Prostate gland (tissue), 2 donors: ENCODE results near the gene C9. TPM values are rescaled to one million over a fixed set of nuclear protein-coding genes. Genes with fewer than 3 reads are reported as not detected.

Experiments
- DNase-seq: peaks from one replicate; pipeline ENCODE4 v3.0.0-alpha.2; 2019; ENCODE audit warnings: low spot score
- H3K27ac ChIP-seq, 2 donors: fragments of 200-600 bp; sonication (generic); 2 replicates each; pipeline ENCODE4 v1.5.1; 2017 to 2019
- H3K27me3 ChIP-seq: fragments of 200-600 bp; sonication (generic); replicated peaks from 2 replicates; pipeline ENCODE4 v1.5.1; 2019; ENCODE audit not compliant: insufficient read depth
- H3K36me3 ChIP-seq, 2 donors: fragments of 200-600 bp; sonication (generic); 1 replicate in 1 of 2; 2 replicates in 1 of 2; pipeline versions ENCODE4 v1.5.1 to v1.8.1; 2017 to 2019
- H3K4me1 ChIP-seq: fragments of 200-600 bp; sonication (generic); replicated peaks from 2 replicates; pipeline ENCODE4 v1.5.1; 2019
- H3K4me3 ChIP-seq, 2 donors: fragments of 200-600 bp; sonication (generic); 2 replicates each; pipeline ENCODE4 v1.5.1; 2017 to 2019
- H3K9me3 ChIP-seq: fragments of 200-600 bp; sonication (generic); 2 replicates; pipeline ENCODE4 v1.5.1; 2017
- CTCF ChIP-seq, 4 experiments: fragments of 200-600 bp in 2 of 4; fragments of 450-650 bp in 2 of 4; sonication (generic) in 2 of 4; IDR thresholded peaks; 1 replicate in 3 of 4; 2 replicates in 1 of 4; pipeline ENCODE4 v1.5.1; 2016 to 2019; ENCODE audit warnings: antibody characterized with exemption in 4 of 4, mild to moderate bottlenecking in 2 of 4, moderate library complexity in 2 of 4
- POLR2A ChIP-seq: fragments of 450-650 bp; IDR thresholded peaks from one replicate; pipeline ENCODE4 v1.6.1; 2016; ENCODE audit warnings: antibody characterized with exemption, mild to moderate bottlenecking
- POLR2AphosphoS5 ChIP-seq: sonication (generic); formaldehyde crosslinking; IDR thresholded peaks from one replicate; pipeline ENCODE4 v1.6.1; 2017; ENCODE audit warnings: antibody characterized with exemption
- WGBS: methylation state at CpG from one replicate; pipeline ENCODE4 v1.1.5; 2018; 5-methylcytosine and 5-hydroxymethylcytosine counted together
- intact Hi-C: fragments of 100-400 bp; cut with DNase I; formaldehyde crosslinking; loops from one replicate; pipeline ENCODE4 v1.14.2; 2022
- total RNA-seq, 2 donors: library from RNA; depleted of rRNA; stranded (reverse); fragments of >200 nt; gene quantifications; one replicate each; pipeline ENCODE4 v1.1.0, GENCODE V29; 2016

The C9 gene
- total RNA-seq, 2 donors from 2014 or later: not detected

GRCh38 chr5:39256477-39257235 is 107.6 kb downstream of the C9 start:
- no peak for DNase-seq
- no peak for TF ChIP-seq POLR2AphosphoS5
- no peak for TF ChIP-seq POLR2A
- TF ChIP-seq CTCF (IDR thresholded peaks at IDR 0.05): no peak
- H3K4me1 ChIP-seq: no peaks in the 10 kb centered on the region
- H3K9me3 ChIP-seq: no peaks in the 10 kb centered on the region
- 54% methylated on average over 4 of the region's 4 CpGs for WGBS
- intact Hi-C loops: no loop called here
- H3K36me3 ChIP-seq: no peaks in the 10 kb centered on the region
- no peak overlapping the region for H3K4me3 ChIP-seq
- no peaks in the 10 kb centered on the region for H3K27me3 ChIP-seq
- H3K27ac ChIP-seq: no peak overlapping the region

GRCh38 chr5:39255406-39255805 is 108.9 kb downstream of the C9 start:
- Histone ChIP-seq H3K36me3 (no peaks in the 10 kb centered on the region), H3K4me1 (no peaks in the 10 kb centered on the region), H3K4me3 (no peak overlapping the region), H3K27me3 (no peaks in the 10 kb centered on the region), H3K27ac (no peak overlapping the region), H3K9me3 (no peaks in the 10 kb centered on the region)
- TF ChIP-seq CTCF (IDR thresholded peaks at IDR 0.05) (no peak), POLR2AphosphoS5 (no peak), POLR2A (no peak)
- no peak for DNase-seq
- intact Hi-C loops: no loop called here
- WGBS: 63% methylated on average over 2 of the region's 2 CpGs

- intact Hi-C loops: no loop called here
- H3K27ac ChIP-seq: no peak overlapping the region
- H3K27me3 ChIP-seq: no peaks in the 10 kb centered on the region
- no peak for DNase-seq
- no peaks in the 10 kb centered on the region for H3K4me1 ChIP-seq
- TF ChIP-seq CTCF (IDR thresholded peaks at IDR 0.05): no peak
- no peak for TF ChIP-seq POLR2AphosphoS5
- no peak for TF ChIP-seq POLR2A
- no peaks in the 10 kb centered on the region for H3K9me3 ChIP-seq
- no peaks in the 10 kb centered on the region for H3K36me3 ChIP-seq
- H3K4me3 ChIP-seq: no peak overlapping the region
These were observed 109.6 kb downstream of the C9 start for GRCh38 chr5:39254671-39255070.

- no peaks in the 10 kb centered on the region for H3K4me1 ChIP-seq
- intact Hi-C loops: no loop called here
- H3K9me3 ChIP-seq: no peaks in the 10 kb centered on the region
- no peak overlapping the region for H3K27ac ChIP-seq
- H3K36me3 ChIP-seq: no peaks in the 10 kb centered on the region
- H3K4me3 ChIP-seq: no peak overlapping the region
- no peak for DNase-seq
- H3K27me3 ChIP-seq: no peaks in the 10 kb centered on the region
- TF ChIP-seq POLR2A: no peak
- TF ChIP-seq POLR2AphosphoS5: no peak
- no peak for TF ChIP-seq CTCF (IDR thresholded peaks at IDR 0.05)
These were observed 111.1 kb downstream of the C9 start for GRCh38 chr5:39253196-39253595.

- Histone ChIP-seq H3K36me3 (no peaks in the 10 kb centered on the region), H3K4me1 (no peaks in the 10 kb centered on the region), H3K4me3 (no peak overlapping the region), H3K27ac (no peak overlapping the region), H3K9me3 (no peaks in the 10 kb centered on the region), H3K27me3 (no peaks in the 10 kb centered on the region)
- intact Hi-C loops: no loop called here
- WGBS: 33% methylated on average over 1 of the region's 1 CpG
- DNase-seq: no peak
- TF ChIP-seq CTCF (IDR thresholded peaks at IDR 0.05): no peak
- no peak for TF ChIP-seq POLR2A
- TF ChIP-seq POLR2AphosphoS5: no peak
These were observed 114.6 kb downstream of the C9 start for GRCh38 chr5:39249564-39250274.
